HCT116 (cell line): ENCODE measurements around the gene WDR74. TPM values are rescaled to one million over a fixed set of nuclear protein-coding genes. Genes with fewer than 3 reads are reported as not detected.

Experiments
- ATAC-seq: fragments of 200-7000 bp; cut with Tn5 transposase; 2 replicates; pipeline ENCODE4 v1.9.1; 2020; ENCODE audit warnings: mild to moderate bottlenecking, moderate library complexity
- Bru-seq: library from RNA; stranded (reverse); fragments of 400-500 nt; gene quantifications from one replicate; lab custom pipeline; 2021; lab: Mats Ljungman, UMichigan
- BruChase-seq, 2 experiments: library from RNA; stranded (reverse); fragments of 400-500 nt; gene quantifications; one replicate each; lab custom pipeline; 2021; lab: Mats Ljungman, UMichigan
- BruUV-seq: library from RNA; stranded (reverse); fragments of 400-500 nt; replicated peaks from 2 replicates; lab custom pipeline; 2021; lab: Mats Ljungman, UMichigan
- CTCF ChIA-PET: fragments of 300-600 bp; sonication (Branson Sonifier 250); formaldehyde crosslinking; loops from one replicate; lab custom pipeline; 2021; ENCODE audit warnings: antibody characterized with exemption; lab: Charles Lee
- POLR2A ChIA-PET: fragments of 300-600, 350-600 bp; sonication (Branson Sonifier 250); formaldehyde crosslinking; loops from one replicate; lab custom pipeline; 2021; ENCODE audit warnings: antibody characterized with exemption; lab: Charles Lee
- RAD21 ChIA-PET, 2 experiments: fragments of 300-600 bp; sonication (Branson Sonifier 250); formaldehyde crosslinking; loops; one replicate each; lab custom pipeline; 2023; ENCODE audit warnings: low total read pairs in 2 of 2; ENCODE audit not compliant: uncharacterized antibody in 2 of 2, unreplicated experiment in 2 of 2, low non-redundant PET in 1 of 2; lab: Charles Lee
- DNase-seq: peaks from one replicate; pipeline ENCODE4 v3.0.0-alpha.2; 2010; ENCODE audit warnings: low read depth, low spot score
- H2AFZ ChIP-seq: fragments of 200-600 bp; shearing (Covaris generic), sonication (generic); 2 replicates; pipeline ENCODE4 v1.6.1; 2017; ENCODE audit warnings: low read depth, mixed run types, mixed read lengths, antibody characterized with exemption, low read length; ENCODE audit not compliant: poor library complexity, severe bottlenecking
- H3K27ac ChIP-seq: 2 replicates; pipeline ENCODE4 v1.5.1; 2012; ENCODE audit warnings: low read depth, low read length
- H3K27me3 ChIP-seq: fragments of 200-600 bp; sonication (generic); 2 replicates; pipeline ENCODE4 v1.6.1; 2016; ENCODE audit warnings: mixed run types, low read length, mixed read lengths; ENCODE audit not compliant: insufficient read depth
- H3K36me3 ChIP-seq, 2 experiments: fragments of 200-500 bp in 1 of 2; fragments of 200-600 bp in 1 of 2; sonication (Bioruptor generic) in 1 of 2; sonication (generic) in 1 of 2; 2 replicates each; pipeline versions ENCODE4 v1.5.1 to v1.6.1; 2014 to 2016; ENCODE audit warnings: low read length in 2 of 2, inconsistent platforms in 1 of 2, mixed read lengths in 1 of 2, mixed run types in 1 of 2; ENCODE audit not compliant: insufficient read depth in 2 of 2, control insufficient read depth in 1 of 2
- H3K4me1 ChIP-seq, 2 experiments: fragments of 200-600 bp in 1 of 2; sonication (generic) in 1 of 2; 2 replicates each; pipeline versions ENCODE4 v1.5.1 to v1.6.1; 2012 to 2017; ENCODE audit warnings: low read length in 2 of 2, inconsistent platforms in 1 of 2, mild to moderate bottlenecking in 1 of 2, mixed read lengths in 1 of 2, mixed run types in 1 of 2, moderate library complexity in 1 of 2; ENCODE audit not compliant: insufficient read depth in 2 of 2, control insufficient read depth in 1 of 2
- H3K4me2 ChIP-seq: fragments of 200-600 bp; sonication (generic); 2 replicates; pipeline ENCODE4 v1.6.1; 2017; ENCODE audit warnings: mixed run types, low read length, mixed read lengths
- H3K4me3 ChIP-seq, 2 experiments: fragments of 200-600 bp in 1 of 2; sonication (generic) in 1 of 2; replicated peaks in 1 of 2; 2 replicates each; pipeline ENCODE4 v1.5.1; 2011 to 2016; ENCODE audit warnings: low read length in 2 of 2, control low read depth in 1 of 2, low read depth in 1 of 2, mild to moderate bottlenecking in 1 of 2, mixed read lengths in 1 of 2, mixed run types in 1 of 2
- H3K79me2 ChIP-seq: fragments of 200-600 bp; sonication (generic); 2 replicates; pipeline ENCODE4 v1.6.1; 2017; ENCODE audit warnings: mild to moderate bottlenecking, mixed run types, low read length, moderate library complexity, mixed read lengths; ENCODE audit not compliant: insufficient read depth
- H3K9ac ChIP-seq: fragments of 200-600 bp; sonication (generic); 2 replicates; pipeline ENCODE4 v1.6.1; 2016; ENCODE audit warnings: low read length, mixed read lengths
- H3K9me2 ChIP-seq: fragments of 200-600 bp; sonication (generic), shearing (Covaris generic); 2 replicates; pipeline ENCODE4 v1.6.1; 2017; ENCODE audit warnings: mixed run types, mild to moderate bottlenecking, moderate library complexity; ENCODE audit not compliant: insufficient read depth
- H3K9me3 ChIP-seq, 2 experiments: fragments of 200-500 bp in 1 of 2; fragments of 200-600 bp in 1 of 2; sonication (Bioruptor generic) in 1 of 2; sonication (generic) in 1 of 2; 2 replicates each; pipeline ENCODE4 v1.6.1; 2014 to 2017; ENCODE audit warnings: low read length in 2 of 2, mixed read lengths in 2 of 2, inconsistent platforms in 1 of 2, low read depth in 1 of 2, mild to moderate bottlenecking in 1 of 2, mixed run types in 1 of 2, moderate library complexity in 1 of 2; ENCODE audit not compliant: control insufficient read depth in 1 of 2, insufficient read depth in 1 of 2
- H4K20me1 ChIP-seq: fragments of 200-600 bp; sonication (generic), shearing (Covaris generic); 2 replicates; pipeline ENCODE4 v1.6.1; 2017; ENCODE audit warnings: mixed run types, mild to moderate bottlenecking, moderate library complexity; ENCODE audit not compliant: insufficient read depth
- CEBPB ChIP-seq: IDR thresholded peaks from 2 replicates; pipeline ENCODE4 v1.6.1; 2012; ENCODE audit warnings: low read depth
- CTCF ChIP-seq, 3 experiments: fragments of 200-600 bp in 1 of 3; sonication (generic) in 1 of 3; IDR thresholded peaks in 2 of 3; conservative IDR thresholded peaks in 1 of 3; 2 replicates each; pipeline ENCODE4 v1.5.1; 2012 to 2017; ENCODE audit warnings: low read depth in 2 of 3, low read length in 2 of 3, antibody characterized with exemption in 1 of 3, borderline replicate concordance in 1 of 3, control low read depth in 1 of 3, mild to moderate bottlenecking in 1 of 3, mixed read lengths in 1 of 3, mixed run types in 1 of 3, moderate library complexity in 1 of 3; ENCODE audit not compliant: insufficient read depth in 1 of 3
- EGR1 ChIP-seq: IDR thresholded peaks from 2 replicates; pipeline ENCODE4 v1.6.1; 2012; ENCODE audit warnings: low read depth
- ELF1 ChIP-seq: IDR thresholded peaks from 2 replicates; pipeline ENCODE4 v1.6.1; 2012; ENCODE audit warnings: low read depth, borderline replicate concordance
- FOSL1 ChIP-seq: IDR thresholded peaks from 2 replicates; pipeline ENCODE4 v1.6.1; 2012; ENCODE audit warnings: low read depth
- JUND ChIP-seq: IDR thresholded peaks from 2 replicates; pipeline ENCODE4 v1.6.1; 2012
- MAX ChIP-seq: IDR thresholded peaks from 2 replicates; pipeline ENCODE4 v1.6.1; 2012
- POLR2A ChIP-seq: IDR thresholded peaks from 2 replicates; pipeline ENCODE4 v1.7.0; 2011; ENCODE audit warnings: borderline replicate concordance; ENCODE audit not compliant: insufficient read depth, insufficient read length; ENCODE audit errors: extremely low read depth
- POLR2AphosphoS5 ChIP-seq: IDR thresholded peaks from 2 replicates; pipeline ENCODE4 v1.6.1; 2011; ENCODE audit warnings: mild to moderate bottlenecking, low read depth, low read length, moderate library complexity
- REST ChIP-seq: IDR thresholded peaks from 2 replicates; pipeline ENCODE4 v1.6.1; 2012; ENCODE audit warnings: low read depth
- SIN3A ChIP-seq: IDR thresholded peaks from 2 replicates; pipeline ENCODE4 v1.6.1; 2012; ENCODE audit warnings: low read depth
- SP1 ChIP-seq: IDR thresholded peaks from 2 replicates; pipeline ENCODE4 v1.6.1; 2012; ENCODE audit warnings: low read depth
- SRF ChIP-seq: IDR thresholded peaks from 2 replicates; pipeline ENCODE4 v1.6.1; 2012; ENCODE audit warnings: low read depth
- TCF7L2 ChIP-seq: IDR thresholded peaks from 2 replicates; pipeline ENCODE4 v1.7.0; 2011; ENCODE audit warnings: borderline replicate concordance, inconsistent platforms; ENCODE audit not compliant: insufficient read depth, insufficient read length; ENCODE audit errors: extremely low read depth
- ZBTB33 ChIP-seq: IDR thresholded peaks from 2 replicates; pipeline ENCODE4 v1.6.1; 2011; ENCODE audit warnings: mild to moderate bottlenecking, low read length, moderate library complexity; ENCODE audit not compliant: insufficient replicate concordance; ENCODE audit errors: extremely low read depth
- ZFX ChIP-seq: fragments of 450-650 bp; IDR thresholded peaks from 2 replicates; pipeline ENCODE4 v1.6.1; 2017
- ZNF274 ChIP-seq: fragments of 200-500 bp; sonication (Bioruptor generic); IDR thresholded peaks from 2 replicates; pipeline ENCODE4 v1.6.1; 2014; ENCODE audit warnings: mild to moderate bottlenecking, low read depth, low read length, inconsistent platforms
- intact Hi-C: fragments of 100-400 bp; cut with micrococcal nuclease; formaldehyde crosslinking; loops from 2 replicates; pipeline ENCODE4 v1.10.0; 2022
- long read RNA-seq: library from polyadenylated mRNA; unstranded; transcript quantifications from one replicate; pipeline ENCODE4 v2.0.0, GENCODE V29; 2021; ENCODE audit not compliant: unreplicated experiment
- polyA plus RNA-seq: library from polyadenylated mRNA; unstranded; fragments of >200 nt; gene quantifications from 2 replicates; pipeline ENCODE4 v1.2.1, GENCODE V29; 2012; ENCODE audit warnings: missing spikeins
- total RNA-seq: library from RNA; stranded (reverse); gene quantifications from one replicate; pipeline ENCODE4 v1.2.1, GENCODE V29; 2021; ENCODE audit not compliant: unreplicated experiment

Gene WDR74
- total RNA-seq (111 TPM), Bru-seq, nascent RNA (percentile 95 among the genes with signal in this experiment), BruChase-seq, experiment 1, labeled RNA remaining after a 6-hour chase (percentile 87 among the genes with signal in this experiment), BruChase-seq, experiment 2, labeled RNA remaining after a 2-hour chase (percentile 87 among the genes with signal in this experiment)
- polyA plus RNA-seq: 113 and 122 TPM in 2 replicates
- long read RNA-seq, transcript WDR74-201 (11 exons, 1,289 nt): major isoform, 89 of 115 reads
- long read RNA-seq, partial matches to known transcripts: 4 of 115 reads
- long read RNA-seq, other reads (novel, unspliced or antisense): 16 of 115 reads

GRCh38 chr11:62839050-62839945, at the start of gene WDR74:
TSS of gene WDR74 (minus strand) at chr11:62839590. CDS start at chr11:62839570, 20 bp downstream.
- TSS peak; percentile 6 for BruUV-seq
- CTCF ChIA-PET: interaction anchor here (2.9 kb wide), 1 partner anchor 444 kb away, joined by 11 read pairs; no protein-coding TSS in a partner anchor
- TF ChIP-seq EGR1: no peak
- TF ChIP-seq SIN3A: no peak
- no peak for TF ChIP-seq CTCF (IDR thresholded peaks at IDR 0.05 in 2 of 3, conservative IDR thresholded peaks at IDR 0.05 in 1 of 3; ENCODE audit: borderline replicate concordance in 1 of 3, insufficient read depth in 1 of 3, low read depth in 2 of 3, low read length in 2 of 3)
- no peak for TF ChIP-seq SRF
- TF ChIP-seq FOSL1: no peak
- TF ChIP-seq TCF7L2: peak; percentile 76
- no peak for TF ChIP-seq ELF1
- TF ChIP-seq ZNF274: no peak
- TF ChIP-seq ZBTB33: peak; percentile 4
- TF ChIP-seq SP1: no peak
- no peak for TF ChIP-seq MAX
- TF ChIP-seq POLR2A: peak; percentile 93
- TF ChIP-seq REST: no peak
- peak; percentile 95 for TF ChIP-seq POLR2AphosphoS5
- peak; percentile 47; the same call in 1 of the 2 replicates for TF ChIP-seq ZFX
- no peak for TF ChIP-seq JUND
- no peak for TF ChIP-seq CEBPB

More at GRCh38 chr11:62839050-62839945, at the start of gene WDR74:
- H3K9me3 ChIP-seq: no peaks in the 10 kb centered on the region
- peak within 1 kb of the TSS; percentile 92 for H3K4me2 ChIP-seq
- no peaks in the 10 kb centered on the region for H3K27me3 ChIP-seq
- H3K79me2 ChIP-seq: peaks cover 52% of the 10 kb centered on the region
- ATAC-seq: peak; percentile 39
- peak within 1 kb of the TSS; percentile 98 for H3K9ac ChIP-seq
- no peaks in the 10 kb centered on the region for H3K9me2 ChIP-seq
- POLR2A ChIA-PET: interaction anchor here (0.9 to 3.4 kb wide), 17 partner anchors 7 to 248 kb away, joined by 3 to 343 read pairs (median 28); partner anchors contain the start of genes C11orf98, CSKMT, HNRNPUL2 and NXF1
- peak within 1 kb of the TSS; percentile 82 to 87 for H3K4me3 ChIP-seq
- intact Hi-C loops: no loop called here
- H2AFZ ChIP-seq: no peak within 1 kb of the TSS
- H3K27ac ChIP-seq: peak within 1 kb of the TSS; percentile 94
- peaks cover 10 to 32% of the 10 kb centered on the region in 2 experiments for H3K36me3 ChIP-seq
- no peaks in the 10 kb centered on the region for H4K20me1 ChIP-seq
- peaks cover 8 to 36% of the 10 kb centered on the region in 2 experiments; a peak in 3 of 4 replicates for H3K4me1 ChIP-seq
- peak; percentile 80 for DNase-seq
- RAD21 ChIA-PET: no interaction called here
